SK-N-MC (cell line): Measurements from ENCODE around the gene WDFY3.

Experiments
- EZH2 ChIP-seq: fragments of 200-600 bp; sonication (generic); IDR thresholded peaks from one replicate; pipeline ENCODE4 v1.6.1; 2017; ENCODE audit warnings: antibody characterized with exemption
- FOXP2 ChIP-seq: optimal IDR thresholded peaks from 2 replicates; pipeline ENCODE3; 2011; ENCODE audit warnings: mild to moderate bottlenecking, moderate library complexity; ENCODE audit not compliant: insufficient read depth; ENCODE audit errors: extremely low read length, control extremely low read depth
- POLR2AphosphoS5 ChIP-seq: IDR thresholded peaks from 2 replicates; pipeline ENCODE4 v1.6.1; 2012; ENCODE audit warnings: mild to moderate bottlenecking, low read depth, low read length, borderline replicate concordance

- no peak for TF ChIP-seq POLR2AphosphoS5
- TF ChIP-seq EZH2, result no peak
- TF ChIP-seq FOXP2, result no peak
These were observed 8.1 kb downstream of the WDFY3 start for GRCh38 chr4:84958434-84958833.
